A549 (cell line): Measurements from ENCODE around the gene NCOA3.
"Not testable (repeated sequence)": the region's sequence is repeated elsewhere in the genome, so short reads cannot be mapped to it uniquely, and the experiment has no call there.

Experiments
- CHD2 ChIP-seq: fragments of 150-350 bp; IDR thresholded peaks from 2 replicates; pipeline ENCODE4 v1.6.1; 2014; ENCODE audit warnings: low read length; ENCODE audit not compliant: partially characterized antibody
- JUN ChIP-seq, 2 experiments: fragments of >200 bp; sonication (Bioruptor Twin); formaldehyde crosslinking; IDR thresholded peaks; 2 replicates in 1 of 2; 3 replicates in 1 of 2; pipeline ENCODE4 v1.6.1; 2016 to 2017
- KDM1A ChIP-seq: fragments of 200-600 bp; sonication (generic); IDR thresholded peaks from 2 replicates; pipeline ENCODE4 v1.6.1; 2016; ENCODE audit warnings: low read depth, mild to moderate bottlenecking
- POLR2A ChIP-seq: IDR thresholded peaks from 2 replicates; pipeline ENCODE4 v1.6.1; 2012; ENCODE audit warnings: mild to moderate bottlenecking, low read length
- SREBF2 ChIP-seq: fragments of 450-650 bp; IDR thresholded peaks from 2 replicates; pipeline ENCODE4 v1.6.1; 2014; ENCODE audit warnings: mild to moderate bottlenecking, moderate library complexity
- TF ChIP-seq, protein P1 (sequence below): fragments of 200-600 bp; sonication (generic); IDR thresholded peaks from 2 replicates; pipeline ENCODE4 v1.6.1; 2016; ENCODE audit warnings: antibody characterized with exemption, mild to moderate bottlenecking, moderate library complexity
- TF ChIP-seq, protein P2 (sequence below): fragments of >200 bp; sonication (Bioruptor Twin); formaldehyde crosslinking; IDR thresholded peaks from 3 replicates; pipeline ENCODE4 v1.5.1; 2016
- TF ChIP-seq, protein P3 (sequence below): fragments of 150-350 bp; IDR thresholded peaks from 2 replicates; pipeline ENCODE4 v1.6.1; 2014; ENCODE audit warnings: low read depth, mild to moderate bottlenecking, low read length

DNA sequence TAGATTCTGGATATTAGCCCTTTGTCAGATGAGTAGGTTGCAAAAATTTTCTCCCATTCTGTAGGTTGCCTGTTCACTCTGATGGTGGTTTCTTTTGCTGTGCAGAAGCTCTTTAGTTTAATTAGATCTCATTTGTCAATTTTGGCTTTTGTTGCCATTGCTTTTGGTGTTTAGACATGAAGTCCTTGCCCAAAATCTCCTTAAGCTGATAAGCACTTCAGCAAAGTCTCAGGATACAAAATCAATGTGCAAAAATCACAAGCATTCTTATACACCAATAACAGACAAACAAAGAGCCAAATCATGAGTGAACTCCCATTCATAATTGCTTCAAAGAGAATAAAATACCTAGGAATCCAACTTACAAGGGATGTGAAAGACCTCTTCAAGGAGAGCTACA is 52.6 kb downstream of the NCOA3 start:
- TF ChIP-seq, protein P1, sequence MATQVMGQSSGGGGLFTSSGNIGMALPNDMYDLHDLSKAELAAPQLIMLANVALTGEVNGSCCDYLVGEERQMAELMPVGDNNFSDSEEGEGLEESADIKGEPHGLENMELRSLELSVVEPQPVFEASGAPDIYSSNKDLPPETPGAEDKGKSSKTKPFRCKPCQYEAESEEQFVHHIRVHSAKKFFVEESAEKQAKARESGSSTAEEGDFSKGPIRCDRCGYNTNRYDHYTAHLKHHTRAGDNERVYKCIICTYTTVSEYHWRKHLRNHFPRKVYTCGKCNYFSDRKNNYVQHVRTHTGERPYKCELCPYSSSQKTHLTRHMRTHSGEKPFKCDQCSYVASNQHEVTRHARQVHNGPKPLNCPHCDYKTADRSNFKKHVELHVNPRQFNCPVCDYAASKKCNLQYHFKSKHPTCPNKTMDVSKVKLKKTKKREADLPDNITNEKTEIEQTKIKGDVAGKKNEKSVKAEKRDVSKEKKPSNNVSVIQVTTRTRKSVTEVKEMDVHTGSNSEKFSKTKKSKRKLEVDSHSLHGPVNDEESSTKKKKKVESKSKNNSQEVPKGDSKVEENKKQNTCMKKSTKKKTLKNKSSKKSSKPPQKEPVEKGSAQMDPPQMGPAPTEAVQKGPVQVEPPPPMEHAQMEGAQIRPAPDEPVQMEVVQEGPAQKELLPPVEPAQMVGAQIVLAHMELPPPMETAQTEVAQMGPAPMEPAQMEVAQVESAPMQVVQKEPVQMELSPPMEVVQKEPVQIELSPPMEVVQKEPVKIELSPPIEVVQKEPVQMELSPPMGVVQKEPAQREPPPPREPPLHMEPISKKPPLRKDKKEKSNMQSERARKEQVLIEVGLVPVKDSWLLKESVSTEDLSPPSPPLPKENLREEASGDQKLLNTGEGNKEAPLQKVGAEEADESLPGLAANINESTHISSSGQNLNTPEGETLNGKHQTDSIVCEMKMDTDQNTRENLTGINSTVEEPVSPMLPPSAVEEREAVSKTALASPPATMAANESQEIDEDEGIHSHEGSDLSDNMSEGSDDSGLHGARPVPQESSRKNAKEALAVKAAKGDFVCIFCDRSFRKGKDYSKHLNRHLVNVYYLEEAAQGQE, result not testable (repeated sequence)
- TF ChIP-seq, protein P2, sequence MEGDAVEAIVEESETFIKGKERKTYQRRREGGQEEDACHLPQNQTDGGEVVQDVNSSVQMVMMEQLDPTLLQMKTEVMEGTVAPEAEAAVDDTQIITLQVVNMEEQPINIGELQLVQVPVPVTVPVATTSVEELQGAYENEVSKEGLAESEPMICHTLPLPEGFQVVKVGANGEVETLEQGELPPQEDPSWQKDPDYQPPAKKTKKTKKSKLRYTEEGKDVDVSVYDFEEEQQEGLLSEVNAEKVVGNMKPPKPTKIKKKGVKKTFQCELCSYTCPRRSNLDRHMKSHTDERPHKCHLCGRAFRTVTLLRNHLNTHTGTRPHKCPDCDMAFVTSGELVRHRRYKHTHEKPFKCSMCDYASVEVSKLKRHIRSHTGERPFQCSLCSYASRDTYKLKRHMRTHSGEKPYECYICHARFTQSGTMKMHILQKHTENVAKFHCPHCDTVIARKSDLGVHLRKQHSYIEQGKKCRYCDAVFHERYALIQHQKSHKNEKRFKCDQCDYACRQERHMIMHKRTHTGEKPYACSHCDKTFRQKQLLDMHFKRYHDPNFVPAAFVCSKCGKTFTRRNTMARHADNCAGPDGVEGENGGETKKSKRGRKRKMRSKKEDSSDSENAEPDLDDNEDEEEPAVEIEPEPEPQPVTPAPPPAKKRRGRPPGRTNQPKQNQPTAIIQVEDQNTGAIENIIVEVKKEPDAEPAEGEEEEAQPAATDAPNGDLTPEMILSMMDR, result not testable (repeated sequence)
- TF ChIP-seq JUN (IDR thresholded peaks at IDR 0.05); CHD2; POLR2A; KDM1A; SREBF2: not testable (repeated sequence)
- TF ChIP-seq, protein P3, sequence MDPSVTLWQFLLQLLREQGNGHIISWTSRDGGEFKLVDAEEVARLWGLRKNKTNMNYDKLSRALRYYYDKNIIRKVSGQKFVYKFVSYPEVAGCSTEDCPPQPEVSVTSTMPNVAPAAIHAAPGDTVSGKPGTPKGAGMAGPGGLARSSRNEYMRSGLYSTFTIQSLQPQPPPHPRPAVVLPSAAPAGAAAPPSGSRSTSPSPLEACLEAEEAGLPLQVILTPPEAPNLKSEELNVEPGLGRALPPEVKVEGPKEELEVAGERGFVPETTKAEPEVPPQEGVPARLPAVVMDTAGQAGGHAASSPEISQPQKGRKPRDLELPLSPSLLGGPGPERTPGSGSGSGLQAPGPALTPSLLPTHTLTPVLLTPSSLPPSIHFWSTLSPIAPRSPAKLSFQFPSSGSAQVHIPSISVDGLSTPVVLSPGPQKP, result not testable (repeated sequence)
